ENCODE results near the gene CYP11A1.

CYP11A1 gene

GRCh38 chr15:74402873-74403587 is 35.6 kb upstream of the CYP11A1 start:
- TF ChIP-seq CTCF (conservative IDR thresholded peaks at IDR 0.05; ENCODE audit: low read depth), result no peak
- CTCF ChIA-PET, result no interaction called here
- no peak for DNase-seq (ENCODE audit: low spot score)
- H3K27ac ChIP-seq, result no peak overlapping the region
- POLR2A ChIA-PET (ENCODE audit: low non-redundant PET), result no interaction called here

GRCh38 chr15:74402337-74402841 is 34.9 kb upstream of the CYP11A1 start:
- no peak for DNase-seq (ENCODE audit: low spot score)
- POLR2A ChIA-PET (ENCODE audit: low non-redundant PET), result no interaction called here
- CTCF ChIA-PET, result interaction anchor here (0.6 kb wide), 1 partner anchor 36 kb away, joined by 3 read pairs; no protein-coding TSS in a partner anchor
- H3K27ac ChIP-seq, result no peak overlapping the region
- TF ChIP-seq CTCF (conservative IDR thresholded peaks at IDR 0.05; ENCODE audit: low read depth), result no peak

- TF ChIP-seq CTCF (conservative IDR thresholded peaks at IDR 0.05; ENCODE audit: low read depth), result no peak
- ChIA-PET POLR2A (ENCODE audit: low non-redundant PET) (no interaction called here), CTCF (interaction anchor here (0.6 to 1.4 kb wide), 4 partner anchors 19 to 1567 kb away, joined by 3 to 5 read pairs (median 4); no protein-coding TSS in a partner anchor)
- no peak overlapping the region for H3K27ac ChIP-seq
- DNase-seq (ENCODE audit: low spot score), result no peak
Measured at GRCh38 chr15:74400915-74401757, 33.7 kb upstream of the CYP11A1 start.

- no peak overlapping the region for H3K27ac ChIP-seq
- no peak for TF ChIP-seq CTCF (conservative IDR thresholded peaks at IDR 0.05; ENCODE audit: low read depth)
- no peak for DNase-seq (ENCODE audit: low spot score)
- ChIA-PET POLR2A (ENCODE audit: low non-redundant PET) (no interaction called here), CTCF (interaction anchor here (0.9 to 1.4 kb wide), 3 partner anchors 18 to 38 kb away, joined by 4 to 5 read pairs (median 5); no protein-coding TSS in a partner anchor)
Measured at GRCh38 chr15:74400313-74400860, 32.9 kb upstream of the CYP11A1 start.

- DNase-seq (ENCODE audit: low spot score), result no peak
- POLR2A ChIA-PET (ENCODE audit: low non-redundant PET), result no interaction called here
- TF ChIP-seq CTCF (conservative IDR thresholded peaks at IDR 0.05; ENCODE audit: low read depth), result no peak
- CTCF ChIA-PET, result interaction anchor here (0.9 kb wide), 1 partner anchor 39 kb away, joined by 5 read pairs; no protein-coding TSS in a partner anchor
- no peak overlapping the region for H3K27ac ChIP-seq
Measured at GRCh38 chr15:74399511-74400312, 32.3 kb upstream of the CYP11A1 start.

Measured in RWPE1 (cell line).